ENCODE results near the gene TANGO2. TPM values are rescaled to one million over a fixed set of nuclear protein-coding genes. Genes with fewer than 3 reads are reported as not detected.

The TANGO2 gene
- total RNA-seq, 1 donor from 2014 or later, result 19.9 TPM

- no peak for TF ChIP-seq CTCF (IDR thresholded peaks at IDR 0.05; ENCODE audit: unreplicated experiment)
- no peak for DNase-seq (ENCODE audit: low spot score, unreplicated experiment)
- H3K27ac Mint-ChIP-seq, result no peak overlapping the region
- H3K27me3 Mint-ChIP-seq, result peaks cover 6% of the 10 kb centered on the region
- H3K4me3 Mint-ChIP-seq (ENCODE audit: low read depth), result no peak overlapping the region
- H3K4me1 Mint-ChIP-seq (ENCODE audit: low read depth), result no peaks in the 10 kb centered on the region
- H3K36me3 Mint-ChIP-seq (ENCODE audit: insufficient read depth), result no peaks in the 10 kb centered on the region
- no peaks in the 10 kb centered on the region for H3K9me3 Mint-ChIP-seq (ENCODE audit: low read depth)
Observed at GRCh38 chr22:20068640-20069039, 47.7 kb downstream of the TANGO2 start.

- Mint-ChIP-seq H3K4me3 (ENCODE audit: low read depth) (no peak overlapping the region), H3K4me1 (ENCODE audit: low read depth) (no peaks in the 10 kb centered on the region), H3K27me3 (peaks cover 6% of the 10 kb centered on the region), H3K9me3 (ENCODE audit: low read depth) (no peaks in the 10 kb centered on the region), H3K27ac (no peak overlapping the region), H3K36me3 (ENCODE audit: insufficient read depth) (no peaks in the 10 kb centered on the region)
- no peak for DNase-seq (ENCODE audit: low spot score, unreplicated experiment)
- no peak for TF ChIP-seq CTCF (IDR thresholded peaks at IDR 0.05; ENCODE audit: unreplicated experiment)
Observed at GRCh38 chr22:20069331-20070042, 48.6 kb downstream of the TANGO2 start.

GRCh38 chr22:20071524-20071972 lies 50.6 kb downstream of the TANGO2 start:
- H3K4me3 Mint-ChIP-seq (ENCODE audit: low read depth), result no peak overlapping the region
- TF ChIP-seq CTCF (IDR thresholded peaks at IDR 0.05; ENCODE audit: unreplicated experiment), result no peak
- H3K9me3 Mint-ChIP-seq (ENCODE audit: low read depth), result no peaks in the 10 kb centered on the region
- no peak for DNase-seq (ENCODE audit: low spot score, unreplicated experiment)
- peak overlapping the region; percentile 13 for H3K27ac Mint-ChIP-seq
- H3K36me3 Mint-ChIP-seq (ENCODE audit: insufficient read depth), result no peaks in the 10 kb centered on the region
- H3K27me3 Mint-ChIP-seq, result peaks cover 6% of the 10 kb centered on the region
- H3K4me1 Mint-ChIP-seq (ENCODE audit: low read depth), result no peaks in the 10 kb centered on the region

- peaks cover 14% of the 10 kb centered on the region for H3K4me1 Mint-ChIP-seq (ENCODE audit: low read depth)
- H3K36me3 Mint-ChIP-seq (ENCODE audit: insufficient read depth), result no peaks in the 10 kb centered on the region
- TF ChIP-seq CTCF (IDR thresholded peaks at IDR 0.05; ENCODE audit: unreplicated experiment), result no peak
- H3K4me3 Mint-ChIP-seq (ENCODE audit: low read depth), result no peak overlapping the region
- H3K9me3 Mint-ChIP-seq (ENCODE audit: low read depth), result no peaks in the 10 kb centered on the region
- DNase-seq (ENCODE audit: low spot score, unreplicated experiment), result no peak
- H3K27ac Mint-ChIP-seq, result peak overlapping the region; percentile 57
- peaks cover 1% of the 10 kb centered on the region for H3K27me3 Mint-ChIP-seq
Observed at GRCh38 chr22:20076627-20077172, 55.8 kb downstream of the TANGO2 start.

- Mint-ChIP-seq H3K27me3 (no peaks in the 10 kb centered on the region), H3K9me3 (ENCODE audit: low read depth) (no peaks in the 10 kb centered on the region), H3K4me3 (ENCODE audit: low read depth) (peak within 1 kb of the TSS; percentile 92), H3K27ac (peak within 1 kb of the TSS; percentile 98), H3K36me3 (ENCODE audit: insufficient read depth) (peaks cover 2% of the 10 kb centered on the region), H3K4me1 (ENCODE audit: low read depth) (peaks cover 40% of the 10 kb centered on the region)
- no peak for TF ChIP-seq CTCF (IDR thresholded peaks at IDR 0.05; ENCODE audit: unreplicated experiment)
- DNase-seq (ENCODE audit: low spot score, unreplicated experiment), result peak; percentile 84
Observed at GRCh38 chr22:20079745-20080444, 59.0 kb downstream of the TANGO2 start, which contains the start of gene DGCR8. Gene DGCR8, plus strand, starts transcription at chr22:20080241. Its CDS starts 5,723 bp downstream, at chr22:20085964.
